Peyer's patch (tissue), 4 donors: Measurements from ENCODE around the gene CLMP. TPM values are rescaled to one million over a fixed set of nuclear protein-coding genes. Genes with fewer than 3 reads are reported as not detected.

Experiments used
- DNase-seq, 3 donors: peaks; one replicate each; pipeline ENCODE4 v3.0.0-alpha.2; 2017 to 2019
- H3K27ac ChIP-seq, 4 donors: fragments of 200-600 bp; sonication (generic); one replicate each; pipeline ENCODE4 v1.5.1; 2016 to 2019
- H3K27me3 ChIP-seq, 2 donors: fragments of 200-600 bp; sonication (generic); one replicate each; pipeline ENCODE4 v1.5.1; 2019
- H3K36me3 ChIP-seq, 3 donors: fragments of 200-600 bp; sonication (generic); one replicate each; pipeline ENCODE4 v1.5.1; 2016 to 2019
- H3K4me1 ChIP-seq, 4 donors: fragments of 200-600 bp; sonication (generic); one replicate each; pipeline ENCODE4 v1.5.1; 2016 to 2019
- H3K4me3 ChIP-seq, 4 donors: fragments of 200-600 bp; sonication (generic); 1 replicate in 3 of 4; 2 replicates in 1 of 4; pipeline ENCODE4 v1.5.1; 2016 to 2019; ENCODE audit warnings: mild to moderate bottlenecking in 1 of 4
- H3K9me3 ChIP-seq, 4 donors: fragments of 200-600 bp; sonication (generic); one replicate each; pipeline ENCODE4 v1.5.1; 2016 to 2019; ENCODE audit warnings: mild to moderate bottlenecking in 1 of 4
- POLR2A ChIP-seq, 2 donors: fragments of 450-650 bp; IDR thresholded peaks; one replicate each; pipeline ENCODE4 v1.5.1; 2017; ENCODE audit warnings: antibody characterized with exemption in 2 of 2, mild to moderate bottlenecking in 2 of 2, moderate library complexity in 2 of 2
- total RNA-seq, 4 donors: library from RNA; depleted of rRNA; stranded (reverse); fragments of >200 nt; gene quantifications; one replicate each; pipeline ENCODE4 v1.1.0, GENCODE V29; 2016
- TF ChIP-seq, protein P1 (sequence below), 6 experiments: fragments of 450-650 bp in 4 of 6; fragments of 200-600 bp in 2 of 6; sonication (generic) in 1 of 6; IDR thresholded peaks; one replicate each; pipeline ENCODE4 v1.5.1; 2017 to 2019; ENCODE audit warnings: antibody characterized with exemption in 6 of 6, mild to moderate bottlenecking in 3 of 6, moderate library complexity in 1 of 6

Gene CLMP
- total RNA-seq, 4 donors from 2014 or later: 8.4 to 48.7 (median 13.2) TPM

DNA sequence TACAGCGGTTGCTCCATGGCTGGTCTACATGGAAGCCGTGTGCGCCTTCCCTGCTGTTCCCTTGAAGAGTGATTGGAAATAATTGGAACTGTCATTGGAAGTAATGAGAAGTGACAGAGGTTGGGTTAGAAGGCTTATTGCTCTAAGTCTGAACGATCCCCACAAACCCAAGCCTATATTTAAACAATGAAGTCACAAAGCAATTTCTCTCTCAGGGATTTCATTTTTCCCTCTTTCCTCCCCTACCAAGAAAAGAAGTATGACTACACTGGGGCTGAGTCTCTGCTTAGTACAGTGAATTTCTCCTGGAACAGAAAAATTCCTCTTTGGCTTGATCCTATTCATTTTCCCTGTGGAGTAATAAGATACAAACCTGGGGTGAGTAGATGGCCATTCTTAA, 7.8 kb downstream of the CLMP start:
- DNase-seq: no peak
- Histone ChIP-seq H3K4me3 (no peak overlapping the region), H3K4me1 (peaks cover 0 to 11% (median 0%) of the 10 kb centered on the region in 4 donors), H3K27me3 (no peaks in the 10 kb centered on the region), H3K27ac (peak overlapping the region in 2 of 4 donors; percentile 0 to 65), H3K36me3 (no peaks in the 10 kb centered on the region), H3K9me3 (no peaks in the 10 kb centered on the region)
- TF ChIP-seq POLR2A (IDR thresholded peaks at IDR 0.05): no peak
- TF ChIP-seq, protein P1, sequence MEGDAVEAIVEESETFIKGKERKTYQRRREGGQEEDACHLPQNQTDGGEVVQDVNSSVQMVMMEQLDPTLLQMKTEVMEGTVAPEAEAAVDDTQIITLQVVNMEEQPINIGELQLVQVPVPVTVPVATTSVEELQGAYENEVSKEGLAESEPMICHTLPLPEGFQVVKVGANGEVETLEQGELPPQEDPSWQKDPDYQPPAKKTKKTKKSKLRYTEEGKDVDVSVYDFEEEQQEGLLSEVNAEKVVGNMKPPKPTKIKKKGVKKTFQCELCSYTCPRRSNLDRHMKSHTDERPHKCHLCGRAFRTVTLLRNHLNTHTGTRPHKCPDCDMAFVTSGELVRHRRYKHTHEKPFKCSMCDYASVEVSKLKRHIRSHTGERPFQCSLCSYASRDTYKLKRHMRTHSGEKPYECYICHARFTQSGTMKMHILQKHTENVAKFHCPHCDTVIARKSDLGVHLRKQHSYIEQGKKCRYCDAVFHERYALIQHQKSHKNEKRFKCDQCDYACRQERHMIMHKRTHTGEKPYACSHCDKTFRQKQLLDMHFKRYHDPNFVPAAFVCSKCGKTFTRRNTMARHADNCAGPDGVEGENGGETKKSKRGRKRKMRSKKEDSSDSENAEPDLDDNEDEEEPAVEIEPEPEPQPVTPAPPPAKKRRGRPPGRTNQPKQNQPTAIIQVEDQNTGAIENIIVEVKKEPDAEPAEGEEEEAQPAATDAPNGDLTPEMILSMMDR (IDR thresholded peaks at IDR 0.05): no peak

DNA sequence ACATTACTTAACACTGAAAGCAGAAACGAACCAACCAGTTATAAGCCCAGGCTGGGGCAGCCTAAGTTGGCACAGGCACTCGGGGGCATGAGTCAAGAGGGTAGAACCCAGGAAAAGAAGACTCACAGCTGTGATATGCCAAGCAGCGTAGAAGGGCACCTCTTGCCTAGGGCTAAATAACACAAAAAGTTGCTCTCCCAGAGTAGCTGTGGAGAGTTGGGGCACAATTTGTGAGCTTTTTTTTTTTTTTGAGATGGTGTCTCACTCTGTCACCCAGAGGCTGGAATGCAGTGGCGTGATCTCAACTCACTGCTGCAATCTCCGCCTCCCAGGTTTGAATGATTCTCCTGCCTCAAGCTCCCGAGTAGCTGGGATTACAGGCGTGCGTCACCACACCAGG, 8.8 kb downstream of the CLMP start:
- no peaks in the 10 kb centered on the region for H3K27me3 ChIP-seq
- no peaks in the 10 kb centered on the region for H3K9me3 ChIP-seq
- no peak for DNase-seq
- H3K27ac ChIP-seq: no peak overlapping the region
- no peak for TF ChIP-seq POLR2A (IDR thresholded peaks at IDR 0.05)
- TF ChIP-seq, protein P1 (IDR thresholded peaks at IDR 0.05): no peak
- no peaks in the 10 kb centered on the region for H3K36me3 ChIP-seq
- H3K4me3 ChIP-seq: no peak overlapping the region
- H3K4me1 ChIP-seq: peaks cover 0 to 11% (median 0%) of the 10 kb centered on the region in 4 donors

- TF ChIP-seq, protein P1 (IDR thresholded peaks at IDR 0.05): no peak
- no peak for TF ChIP-seq POLR2A (IDR thresholded peaks at IDR 0.05)
- DNase-seq: no peak
- no peaks in the 10 kb centered on the region for H3K36me3 ChIP-seq
- H3K27ac ChIP-seq: no peak overlapping the region
- H3K4me3 ChIP-seq: no peak overlapping the region
- H3K4me1 ChIP-seq: peaks cover 0 to 11% (median 0%) of the 10 kb centered on the region in 4 donors
- H3K9me3 ChIP-seq: no peaks in the 10 kb centered on the region
- no peaks in the 10 kb centered on the region for H3K27me3 ChIP-seq
Measured at GRCh38 chr11:123185326-123185725, 9.7 kb downstream of the CLMP start.

DNA sequence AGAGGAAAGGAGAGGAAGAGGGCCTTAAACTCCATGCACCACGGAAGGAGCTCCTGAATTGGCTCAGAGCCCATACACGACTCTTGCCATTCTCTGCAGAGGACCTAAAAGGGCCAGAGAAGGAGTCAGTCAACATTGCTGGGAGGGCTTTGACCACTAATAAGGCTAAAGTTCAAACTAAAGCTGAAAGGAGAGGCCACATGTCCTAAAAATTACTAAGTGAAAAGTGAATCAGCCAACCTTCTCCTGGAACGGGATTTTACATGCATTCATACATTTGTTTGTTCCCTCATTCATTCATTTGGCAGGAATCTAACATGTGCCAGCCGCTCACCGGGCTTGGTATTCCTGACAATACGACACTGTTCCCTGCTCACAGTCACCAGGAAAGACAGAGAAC, 10.5 kb downstream of the CLMP start:
- Histone ChIP-seq H3K36me3 (no peaks in the 10 kb centered on the region), H3K9me3 (no peaks in the 10 kb centered on the region), H3K27ac (no peak overlapping the region), H3K27me3 (no peaks in the 10 kb centered on the region), H3K4me3 (no peak overlapping the region), H3K4me1 (peaks cover 0 to 11% (median 0%) of the 10 kb centered on the region in 4 donors)
- TF ChIP-seq POLR2A (IDR thresholded peaks at IDR 0.05): no peak
- TF ChIP-seq, protein P1 (IDR thresholded peaks at IDR 0.05): no peak
- DNase-seq: no peak

- TF ChIP-seq, protein P1 (IDR thresholded peaks at IDR 0.05): no peak
- TF ChIP-seq POLR2A (IDR thresholded peaks at IDR 0.05): no peak
- no peak overlapping the region for H3K4me3 ChIP-seq
- H3K27ac ChIP-seq: no peak overlapping the region
- no peaks in the 10 kb centered on the region for H3K9me3 ChIP-seq
- no peak for DNase-seq
- H3K4me1 ChIP-seq: peaks cover 0 to 11% (median 0%) of the 10 kb centered on the region in 4 donors
- no peaks in the 10 kb centered on the region for H3K27me3 ChIP-seq
- H3K36me3 ChIP-seq: no peaks in the 10 kb centered on the region
Measured at GRCh38 chr11:123183391-123184099, 11.5 kb downstream of the CLMP start.
